ENCODE results near the gene RNF149.

- TF ChIP-seq POLR2AphosphoS5 (IDR thresholded peaks at IDR 0.05; ENCODE audit: insufficient read depth in 1 of 2, low read depth in 1 of 2) (no peak), CTCF (IDR thresholded peaks at IDR 0.05) (no peak), POLR2A (IDR thresholded peaks at IDR 0.05) (no peak)
Observed at GRCh38 chr2:101329026-101329425, 20.5 kb upstream of the RNF149 start.

Data from vagina (tissue), 2 donors.